IMR-90 (cell line): Measurements from ENCODE around the gene FOXF1. TPM values are rescaled to one million over a fixed set of nuclear protein-coding genes. Genes with fewer than 3 reads are reported as not detected.
A peak's percentile ranks its signal among the peaks of the same experiment; 100 is the strongest.

ENCODE experiments used
- ATAC-seq: fragments of 200-7000 bp; cut with Tn5 transposase; 2 replicates; pipeline ENCODE4 v1.9.1; 2020; ENCODE audit warnings: low read depth, mild to moderate bottlenecking, moderate library complexity
- BruUV-seq: library from RNA; stranded (reverse); fragments of 400-500 nt; replicated peaks from 2 replicates; lab custom pipeline; 2021; lab: Mats Ljungman, UMichigan
- CTCF ChIA-PET: fragments of 300-600 bp; formaldehyde crosslinking; extraction: SDS; loops from one replicate; lab custom pipeline; 2021; ENCODE audit warnings: antibody characterized with exemption; lab: Yijun Ruan, JAX
- POLR2A ChIA-PET: fragments of 300-600 bp; sonication (Branson Sonifier 250); formaldehyde crosslinking; loops from one replicate; lab custom pipeline; 2022; ENCODE audit warnings: antibody characterized with exemption; ENCODE audit not compliant: unreplicated experiment; lab: Charles Lee
- DNase-seq: peaks from one replicate; pipeline ENCODE4 v3.0.0; 2013
- H2AFZ ChIP-seq: replicated peaks from 2 replicates; pipeline ENCODE3; 2013; ENCODE audit warnings: low read length, mild to moderate bottlenecking; ENCODE audit not compliant: poor library complexity
- H2AK5ac ChIP-seq: 2 replicates; pipeline ENCODE4 v1.6.1; 2013; ENCODE audit warnings: low read depth, low read length, inconsistent platforms
- H2AK9ac ChIP-seq: replicated peaks from 2 replicates; pipeline ENCODE3; 2013; ENCODE audit warnings: mild to moderate bottlenecking, low read depth, low read length, moderate library complexity; ENCODE audit not compliant: poor library complexity
- H2BK120ac ChIP-seq: 2 replicates; pipeline ENCODE4 v1.6.1; 2013; ENCODE audit warnings: low read depth, low read length, inconsistent platforms
- H2BK15ac ChIP-seq: 3 replicates; pipeline ENCODE4 v1.6.1; 2013; ENCODE audit warnings: low read depth, low read length, inconsistent platforms
- H2BK20ac ChIP-seq: 2 replicates; pipeline ENCODE4 v1.6.1; 2013; ENCODE audit warnings: low read depth, mild to moderate bottlenecking, inconsistent platforms, low read length, moderate library complexity
- H2BK5ac ChIP-seq: 2 replicates; pipeline ENCODE4 v1.6.1; 2013; ENCODE audit warnings: mild to moderate bottlenecking, low read depth, low read length, inconsistent platforms; ENCODE audit not compliant: poor library complexity, severe bottlenecking
- H3K14ac ChIP-seq: replicated peaks from 2 replicates; pipeline ENCODE4 v1.6.1; 2013; ENCODE audit warnings: low read depth, low read length, inconsistent platforms
- H3K18ac ChIP-seq: 2 replicates; pipeline ENCODE4 v1.6.1; 2013; ENCODE audit warnings: low read depth, low read length, control low read depth
- H3K23ac ChIP-seq: 2 replicates; pipeline ENCODE4 v1.6.1; 2013; ENCODE audit warnings: low read depth, low read length, inconsistent platforms
- H3K27ac ChIP-seq: 2 replicates; pipeline ENCODE4 v1.5.1; 2013; ENCODE audit warnings: mild to moderate bottlenecking, control low read depth, low read length; ENCODE audit not compliant: insufficient read depth
- H3K27me3 ChIP-seq: 2 replicates; pipeline ENCODE4 v1.6.1; 2013; ENCODE audit warnings: low read length; ENCODE audit not compliant: control insufficient read depth, insufficient read depth
- H3K36me3 ChIP-seq: 2 replicates; pipeline ENCODE4 v1.6.1; 2013; ENCODE audit warnings: low read length, mixed read lengths; ENCODE audit not compliant: control insufficient read depth, insufficient read depth
- H3K4ac ChIP-seq: 2 replicates; pipeline ENCODE4 v1.6.1; 2013; ENCODE audit warnings: low read depth, low read length, inconsistent platforms
- H3K4me1 ChIP-seq: 2 replicates; pipeline ENCODE4 v1.6.1; 2013; ENCODE audit warnings: low read length, mixed read lengths; ENCODE audit not compliant: control insufficient read depth, insufficient read depth
- H3K4me2 ChIP-seq: 2 replicates; pipeline ENCODE4 v1.6.1; 2013; ENCODE audit warnings: low read depth, mild to moderate bottlenecking, control low read depth, low read length, moderate library complexity
- H3K4me3 ChIP-seq: 2 replicates; pipeline ENCODE4 v1.5.1; 2013; ENCODE audit warnings: low read depth, mild to moderate bottlenecking, control low read depth, low read length, moderate library complexity; ENCODE audit not compliant: insufficient read depth
- H3K56ac ChIP-seq: 2 replicates; pipeline ENCODE4 v1.6.1; 2013; ENCODE audit warnings: low read length, inconsistent platforms; ENCODE audit not compliant: insufficient read depth; ENCODE audit errors: extremely low read depth
- H3K79me1 ChIP-seq, 2 experiments: 2 replicates each; pipeline ENCODE4 v1.6.1; 2013; ENCODE audit warnings: low read length in 2 of 2, inconsistent platforms in 1 of 2, low read depth in 1 of 2
- H3K9ac ChIP-seq: 2 replicates; pipeline ENCODE4 v1.6.1; 2013; ENCODE audit warnings: low read depth, low read length, control low read depth
- H3K9me1 ChIP-seq: 2 replicates; pipeline ENCODE4 v1.6.1; 2013; ENCODE audit warnings: low read length, inconsistent platforms; ENCODE audit not compliant: insufficient read depth
- H3K9me3 ChIP-seq: 2 replicates; pipeline ENCODE4 v1.6.1; 2013; ENCODE audit warnings: low read length; ENCODE audit not compliant: control insufficient read depth, insufficient read depth
- H4K20me1 ChIP-seq: 2 replicates; pipeline ENCODE4 v1.6.1; 2013; ENCODE audit warnings: low read length, inconsistent platforms; ENCODE audit not compliant: insufficient read depth
- H4K5ac ChIP-seq: 2 replicates; pipeline ENCODE4 v1.6.1; 2013; ENCODE audit warnings: mild to moderate bottlenecking, low read depth, low read length, control low read depth
- H4K8ac ChIP-seq, 2 experiments: 2 replicates each; pipeline ENCODE4 v1.6.1; 2013; ENCODE audit warnings: low read depth in 2 of 2, low read length in 2 of 2, control low read depth in 1 of 2, inconsistent platforms in 1 of 2
- H4K91ac ChIP-seq: 2 replicates; pipeline ENCODE4 v1.6.1; 2013; ENCODE audit warnings: low read depth, low read length, inconsistent platforms; ENCODE audit not compliant: insufficient read depth
- CEBPB ChIP-seq: IDR thresholded peaks from 2 replicates; pipeline ENCODE4 v1.6.1; 2012; ENCODE audit warnings: low read depth, low read length, improper control_type of control experiment
- MAFK ChIP-seq: IDR thresholded peaks from 2 replicates; pipeline ENCODE4 v1.6.1; 2012; ENCODE audit warnings: low read depth, low read length, improper control_type of control experiment
- POLR2A ChIP-seq: IDR thresholded peaks from 2 replicates; pipeline ENCODE4 v1.6.1; 2012; ENCODE audit warnings: mild to moderate bottlenecking, low read depth, low read length
- WGBS, 2 experiments: methylation state at CpG; one replicate each; pipeline versions ENCODE4 v1.1.5 to v1.1.7; 2013; ENCODE audit warnings: missing lambda C conversion rate in 2 of 2; ENCODE audit not compliant: insufficient read length in 1 of 2; ENCODE audit errors: extremely low coverage in 2 of 2; 5-methylcytosine and 5-hydroxymethylcytosine counted together
- dilution Hi-C: fragments of 300-500 bp; cut with HindIII; formaldehyde crosslinking; loops from one replicate; pipeline ENCODE4 v1.14.3; 2018; ENCODE audit warnings: low sequenced_read_pairs; ENCODE audit not compliant: unreplicated experiment
- in situ Hi-C: fragments of 300-500 bp; cut with MboI; formaldehyde crosslinking; loops from 3 replicates; pipeline ENCODE4 v1.14.3; 2019; ENCODE audit warnings: low sequenced_read_pairs, inconsistent platforms, mixed read lengths
- intact Hi-C: fragments of 100-400 bp; cut with micrococcal nuclease; formaldehyde crosslinking; loops from 2 replicates; pipeline ENCODE4 v1.10.0; 2022
- polyA plus RNA-seq, 3 experiments: library from polyadenylated mRNA; depleted of rRNA; stranded (reverse); fragments of >200 nt; gene quantifications; 2 replicates each; pipeline ENCODE4 v1.2.3, GENCODE V29; 2012; ENCODE audit warnings: low replicate concordance in 1 of 3
- total RNA-seq: library from RNA; depleted of rRNA; stranded (reverse); fragments of >200 nt; gene quantifications from 2 replicates; pipeline ENCODE4 v1.2.3, GENCODE V29; 2012
- TF ChIP-seq, protein P1 (sequence below): fragments of 150-350 bp; IDR thresholded peaks from 2 replicates; pipeline ENCODE4 v1.6.1; 2016; ENCODE audit warnings: low read depth, mild to moderate bottlenecking, low read length, moderate library complexity, borderline replicate concordance
- TF ChIP-seq, protein P2 (sequence below): conservative IDR thresholded peaks from 2 replicates; pipeline ENCODE4 v1.5.1; 2012; ENCODE audit warnings: mild to moderate bottlenecking, low read depth, low read length, improper control_type of control experiment
- TF ChIP-seq, protein P3 (sequence below): fragments of 150-350 bp; IDR thresholded peaks from 2 replicates; pipeline ENCODE4 v1.6.1; 2017; ENCODE audit warnings: mild to moderate bottlenecking, antibody characterized with exemption, low read length, low read depth

FOXF1 gene
- total and polyA plus RNA-seq, 2 of the 4 experiments (the other 2 are of a cell fraction), result 2.7 to 33.0 TPM

DNA sequence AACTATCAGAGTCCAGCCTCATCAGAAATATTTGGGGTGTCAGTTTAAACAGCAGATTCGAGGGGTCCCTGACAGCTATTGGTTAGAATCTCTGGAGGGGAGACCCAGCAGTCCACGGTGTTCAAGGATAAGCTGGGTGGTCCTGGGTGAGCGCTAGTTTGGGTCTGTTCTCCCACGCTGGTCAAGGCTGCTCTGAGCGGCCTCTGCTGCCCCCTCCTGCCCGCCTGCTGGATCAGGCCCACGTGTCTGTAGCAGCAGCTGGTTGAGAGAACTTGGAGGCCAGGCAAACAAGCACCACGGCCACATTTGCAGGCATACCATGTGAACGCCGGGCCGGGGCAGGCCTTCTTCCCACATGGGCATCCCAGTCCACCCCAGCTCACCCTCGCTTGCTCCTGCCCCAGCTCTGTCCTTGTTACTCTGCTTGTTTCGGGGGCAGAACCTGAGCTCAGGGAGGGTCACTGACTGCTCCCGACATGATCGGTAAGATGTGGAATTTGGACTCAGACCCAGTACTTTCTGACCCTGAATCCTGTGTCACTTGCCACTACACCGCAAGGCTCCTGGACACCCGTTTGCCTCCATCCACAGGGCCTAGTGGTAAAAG is 7.4 kb downstream of the FOXF1 start (continued):
- TF ChIP-seq, protein P1, sequence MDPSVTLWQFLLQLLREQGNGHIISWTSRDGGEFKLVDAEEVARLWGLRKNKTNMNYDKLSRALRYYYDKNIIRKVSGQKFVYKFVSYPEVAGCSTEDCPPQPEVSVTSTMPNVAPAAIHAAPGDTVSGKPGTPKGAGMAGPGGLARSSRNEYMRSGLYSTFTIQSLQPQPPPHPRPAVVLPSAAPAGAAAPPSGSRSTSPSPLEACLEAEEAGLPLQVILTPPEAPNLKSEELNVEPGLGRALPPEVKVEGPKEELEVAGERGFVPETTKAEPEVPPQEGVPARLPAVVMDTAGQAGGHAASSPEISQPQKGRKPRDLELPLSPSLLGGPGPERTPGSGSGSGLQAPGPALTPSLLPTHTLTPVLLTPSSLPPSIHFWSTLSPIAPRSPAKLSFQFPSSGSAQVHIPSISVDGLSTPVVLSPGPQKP, result no peak

DNA sequence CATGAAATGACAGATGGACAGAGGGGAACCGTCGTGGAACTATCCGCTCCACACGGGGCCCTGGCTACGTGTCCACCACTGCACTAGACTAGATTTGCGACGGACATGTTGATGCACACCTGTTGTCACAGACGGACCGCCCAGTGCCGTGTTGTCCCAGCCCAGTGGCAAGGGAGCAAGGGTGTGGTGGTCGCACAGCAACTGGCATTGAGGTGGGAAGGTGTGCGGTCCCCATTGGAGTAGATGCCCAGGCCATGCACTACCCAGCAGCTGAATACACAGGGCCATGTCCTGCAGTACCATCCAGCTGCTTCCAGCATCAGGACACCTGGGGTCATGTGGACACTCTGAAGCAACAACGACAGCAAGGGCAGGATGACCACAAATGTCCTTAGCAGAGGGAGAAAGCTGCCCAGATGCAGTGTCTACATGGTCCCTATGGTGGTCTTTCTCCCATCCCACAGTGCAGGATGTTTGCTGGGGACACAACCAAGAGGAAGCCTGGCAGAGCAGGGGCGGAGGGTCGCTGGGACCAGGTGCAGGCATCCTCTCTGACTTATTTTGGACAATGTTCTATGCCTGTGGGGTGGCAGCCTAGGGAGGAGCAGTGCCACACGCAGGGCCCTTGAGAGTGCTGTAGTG is 8.8 kb downstream of the FOXF1 start:
- Histone ChIP-seq H3K27me3 (no peaks in the 10 kb centered on the region), H3K36me3 (peaks cover 37% of the 10 kb centered on the region), H3K4ac (peak overlapping the region; percentile 34; the same call in 1 of the 2 replicates), H2AK5ac (peak overlapping the region; percentile 5; the same call in 1 of the 2 replicates), H3K18ac (no peak overlapping the region), H4K8ac (peak overlapping the region in 1 of 2 experiments; percentile 47; a peak in 2 of 4 replicates), H3K14ac (no peak overlapping the region), H4K91ac (no peak overlapping the region), H4K20me1 (peaks cover 34% of the 10 kb centered on the region), H4K5ac (no peak overlapping the region), H3K79me1 (peaks cover 0 to 39% of the 10 kb centered on the region in 2 experiments; a peak in 2 of 4 replicates), H3K9ac (no peak overlapping the region), H2AFZ (peak overlapping the region; percentile 47), H2AK9ac (peak overlapping the region; percentile 76), H3K23ac (peak overlapping the region; percentile 64; the same call in 1 of the 2 replicates), H3K9me1 (peaks cover 5% of the 10 kb centered on the region), H2BK120ac (peak overlapping the region; percentile 17; the same call in 1 of the 2 replicates), H3K4me2 (no peak overlapping the region), H3K4me1 (peaks cover 14% of the 10 kb centered on the region), H3K4me3 (no peak overlapping the region), H2BK5ac (peak overlapping the region; percentile 29), H3K9me3 (no peaks in the 10 kb centered on the region), H2BK15ac (no peak overlapping the region), H2BK20ac (no peak overlapping the region), H3K27ac (peak overlapping the region; percentile 30), H3K56ac (no peak overlapping the region)
- DNase-seq (peak; percentile 49), ATAC-seq (peak; percentile 9)
- TF ChIP-seq, protein P2, sequence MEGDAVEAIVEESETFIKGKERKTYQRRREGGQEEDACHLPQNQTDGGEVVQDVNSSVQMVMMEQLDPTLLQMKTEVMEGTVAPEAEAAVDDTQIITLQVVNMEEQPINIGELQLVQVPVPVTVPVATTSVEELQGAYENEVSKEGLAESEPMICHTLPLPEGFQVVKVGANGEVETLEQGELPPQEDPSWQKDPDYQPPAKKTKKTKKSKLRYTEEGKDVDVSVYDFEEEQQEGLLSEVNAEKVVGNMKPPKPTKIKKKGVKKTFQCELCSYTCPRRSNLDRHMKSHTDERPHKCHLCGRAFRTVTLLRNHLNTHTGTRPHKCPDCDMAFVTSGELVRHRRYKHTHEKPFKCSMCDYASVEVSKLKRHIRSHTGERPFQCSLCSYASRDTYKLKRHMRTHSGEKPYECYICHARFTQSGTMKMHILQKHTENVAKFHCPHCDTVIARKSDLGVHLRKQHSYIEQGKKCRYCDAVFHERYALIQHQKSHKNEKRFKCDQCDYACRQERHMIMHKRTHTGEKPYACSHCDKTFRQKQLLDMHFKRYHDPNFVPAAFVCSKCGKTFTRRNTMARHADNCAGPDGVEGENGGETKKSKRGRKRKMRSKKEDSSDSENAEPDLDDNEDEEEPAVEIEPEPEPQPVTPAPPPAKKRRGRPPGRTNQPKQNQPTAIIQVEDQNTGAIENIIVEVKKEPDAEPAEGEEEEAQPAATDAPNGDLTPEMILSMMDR, result no peak
- TF ChIP-seq, protein P3, sequence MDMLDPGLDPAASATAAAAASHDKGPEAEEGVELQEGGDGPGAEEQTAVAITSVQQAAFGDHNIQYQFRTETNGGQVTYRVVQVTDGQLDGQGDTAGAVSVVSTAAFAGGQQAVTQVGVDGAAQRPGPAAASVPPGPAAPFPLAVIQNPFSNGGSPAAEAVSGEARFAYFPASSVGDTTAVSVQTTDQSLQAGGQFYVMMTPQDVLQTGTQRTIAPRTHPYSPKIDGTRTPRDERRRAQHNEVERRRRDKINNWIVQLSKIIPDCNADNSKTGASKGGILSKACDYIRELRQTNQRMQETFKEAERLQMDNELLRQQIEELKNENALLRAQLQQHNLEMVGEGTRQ, result 0 out of 2 replicates have a peak, but pooled peaks have one; percentile 28
- TF ChIP-seq CEBPB, result 0 out of 2 replicates have a peak, but pooled peaks have one; percentile 7
- TF ChIP-seq POLR2A, result peak; percentile 84
- 0 out of 2 replicates have a peak, but pooled peaks have one; percentile 16 for TF ChIP-seq MAFK
- POLR2A ChIA-PET, result interaction anchor here (0.6 to 1.5 kb wide), 3 partner anchors 9 to 296 kb away, joined by 3 to 5 read pairs (median 3); partner anchors contain the start of gene FOXF1
- BruUV-seq, result no TSS peak
- WGBS, 2 experiments, result 82% methylated on average over 12 of the region's 16 CpGs; no CpG with 5 or more reads in 1 of the 2 experiments
- dilution Hi-C loops (no loop called here), intact Hi-C loops (no loop called here), in situ Hi-C loops (loop anchor here (5.0 kb wide), 2 partner anchors 447 to 697 kb away; no protein-coding TSS in a partner anchor)
- CTCF ChIA-PET, result no interaction called here
